GM21381 (cell line): ENCODE results near the gene GPC3.
A peak's percentile ranks its signal among the peaks of the same experiment; 100 is the strongest.

ENCODE experiments used
- ATAC-seq: cut with Tn5 transposase; IDR thresholded peaks from one replicate; pipeline ENCODE4 v1.9.1; 2021; ENCODE audit warnings: mild to moderate bottlenecking, moderate library complexity; ENCODE audit not compliant: unreplicated experiment

GPC3 gene

GRCh38 chrX:133852401-133852800, 133.0 kb downstream of the GPC3 start:
- no peak for ATAC-seq

- no peak for ATAC-seq
These were observed 135.0 kb downstream of the GPC3 start for GRCh38 chrX:133850399-133850798.

- no peak for ATAC-seq
These were observed 135.7 kb downstream of the GPC3 start for GRCh38 chrX:133849676-133850075.

- ATAC-seq: no peak
These were observed 137.9 kb downstream of the GPC3 start for GRCh38 chrX:133847340-133847994.

GRCh38 chrX:133846311-133846710, 139.1 kb downstream of the GPC3 start:
- ATAC-seq: no peak

GRCh38 chrX:133840415-133840814, 145.0 kb downstream of the GPC3 start:
- ATAC-seq: no peak

GRCh38 chrX:133838761-133839676, 146.4 kb downstream of the GPC3 start:
- ATAC-seq: no peak

- no peak for ATAC-seq
These were observed 148.3 kb downstream of the GPC3 start for GRCh38 chrX:133837091-133837490.

- ATAC-seq: no peak
These were observed 148.8 kb downstream of the GPC3 start for GRCh38 chrX:133836561-133836960.

- ATAC-seq: no peak
These were observed 150.6 kb downstream of the GPC3 start for GRCh38 chrX:133834771-133835170.

GRCh38 chrX:133819546-133819945, 165.8 kb downstream of the GPC3 start:
- ATAC-seq: no peak

GRCh38 chrX:133818019-133818418, 167.4 kb downstream of the GPC3 start:
- no peak for ATAC-seq

GRCh38 chrX:133815496-133815895, 169.9 kb downstream of the GPC3 start:
- no peak for ATAC-seq

GRCh38 chrX:133813971-133814370, 171.4 kb downstream of the GPC3 start:
- ATAC-seq: no peak

- no peak for ATAC-seq
These were observed 173.0 kb downstream of the GPC3 start for GRCh38 chrX:133812402-133812801.

- ATAC-seq: no peak
These were observed 174.5 kb downstream of the GPC3 start for GRCh38 chrX:133810925-133811324.

- ATAC-seq: no peak
These were observed 181.3 kb downstream of the GPC3 start for GRCh38 chrX:133804072-133804471.

GRCh38 chrX:133796282-133796681, 189.1 kb downstream of the GPC3 start:
- ATAC-seq: no peak

- ATAC-seq: no peak
These were observed 191.3 kb downstream of the GPC3 start for GRCh38 chrX:133794126-133794525.

GRCh38 chrX:133793626-133794025, 191.8 kb downstream of the GPC3 start:
- no peak for ATAC-seq

GRCh38 chrX:133792198-133792953, 193.0 kb downstream of the GPC3 start:
- ATAC-seq: peak; percentile 84
